ENCODE measurements around the gene GPS1. TPM values are rescaled to one million over a fixed set of nuclear protein-coding genes. Genes with fewer than 3 reads are reported as not detected.

The GPS1 gene
- polyA plus RNA-seq, 4 donors, result 70.7 to 141 (median 101) TPM

GRCh38 chr17:82013772-82014321 lies 37.9 kb upstream of the GPS1 start:
- no peak for DNase-seq (ENCODE audit: low read depth in 4 of 4, low spot score in 3 of 4)

DNA sequence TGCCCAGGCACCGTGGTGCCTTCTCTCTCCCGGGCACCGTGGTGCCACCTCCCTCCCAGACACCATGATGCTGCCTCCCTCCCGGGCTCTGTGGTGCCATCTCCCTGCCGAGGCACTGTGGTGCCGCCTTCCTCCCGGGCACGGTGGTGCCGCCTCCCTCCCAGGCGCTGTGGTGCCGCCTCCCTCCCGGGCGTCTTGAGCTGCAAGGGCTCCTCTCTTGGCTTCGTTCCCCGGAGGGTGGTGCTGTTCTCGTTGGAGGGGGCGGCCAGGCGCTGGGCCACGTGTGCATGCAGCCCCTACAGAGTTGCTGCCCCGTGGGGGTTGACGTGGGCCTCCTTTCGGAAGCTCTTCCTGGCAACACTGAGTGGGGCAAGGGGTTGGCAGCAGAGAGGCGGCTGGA lies 37.3 kb upstream of the GPS1 start:
- no peak for DNase-seq (ENCODE audit: low read depth in 4 of 4, low spot score in 3 of 4)

DNA sequence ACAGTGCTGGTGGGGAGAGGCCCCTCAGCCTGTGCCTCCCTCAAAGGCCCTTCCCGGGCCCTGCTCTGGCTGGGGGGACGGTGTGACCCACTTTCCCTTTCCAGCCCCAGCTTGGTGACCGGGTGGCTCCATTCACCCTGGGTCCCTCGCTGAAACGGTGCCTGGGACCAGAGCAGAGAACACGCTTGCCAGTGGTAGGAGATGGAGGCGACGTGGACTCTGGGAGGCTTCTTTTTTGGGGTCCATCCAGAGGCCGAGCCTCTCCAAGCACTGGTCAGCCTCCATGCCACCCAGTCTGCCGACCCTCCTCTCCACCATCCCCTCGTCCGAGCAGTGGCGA lies 36.8 kb upstream of the GPS1 start:
- no peak for DNase-seq (ENCODE audit: low read depth in 4 of 4, low spot score in 3 of 4)

DNA sequence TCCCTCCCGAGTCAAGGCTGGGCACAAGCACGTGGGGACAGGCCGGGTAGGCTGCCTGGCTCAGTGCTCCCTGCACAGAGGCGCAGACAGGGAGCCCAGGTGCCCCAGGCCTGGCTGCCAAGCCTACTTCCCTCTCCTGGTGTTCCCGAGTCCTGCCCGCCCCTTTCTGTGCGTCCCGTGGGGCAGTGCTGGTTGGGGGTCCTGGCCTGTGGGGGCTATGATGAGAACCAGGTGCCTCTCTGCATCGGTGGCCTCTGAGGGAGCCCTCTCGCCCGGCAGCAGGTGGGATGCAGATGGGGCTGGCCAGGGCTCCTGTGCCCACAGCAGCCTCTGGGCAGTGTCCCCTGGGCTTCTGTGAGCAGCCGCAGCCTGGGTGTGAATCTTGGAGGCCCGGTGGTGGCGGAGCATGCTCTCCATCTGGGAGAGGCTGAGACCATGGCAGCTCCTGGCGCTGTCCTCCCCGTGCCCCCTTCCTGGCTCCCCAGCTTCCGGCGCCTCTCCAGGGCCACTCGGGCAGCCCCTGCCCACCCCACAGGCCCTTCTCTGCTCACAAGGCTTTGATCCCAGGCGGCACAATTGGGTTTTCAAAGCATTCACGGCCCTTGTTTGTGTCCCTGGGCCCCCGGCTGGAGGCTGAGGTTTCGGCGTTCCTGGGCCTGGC lies 36.3 kb upstream of the GPS1 start:
- no peak for DNase-seq (ENCODE audit: low read depth in 4 of 4, low spot score in 3 of 4)

- DNase-seq (ENCODE audit: low read depth in 4 of 4, low spot score in 3 of 4), result no peak
Measured at GRCh38 chr17:82016061-82016874, 35.4 kb upstream of the GPS1 start.

- no peak for DNase-seq (ENCODE audit: low read depth in 4 of 4, low spot score in 3 of 4)
Measured at GRCh38 chr17:82016875-82017459, 34.7 kb upstream of the GPS1 start.

DNA sequence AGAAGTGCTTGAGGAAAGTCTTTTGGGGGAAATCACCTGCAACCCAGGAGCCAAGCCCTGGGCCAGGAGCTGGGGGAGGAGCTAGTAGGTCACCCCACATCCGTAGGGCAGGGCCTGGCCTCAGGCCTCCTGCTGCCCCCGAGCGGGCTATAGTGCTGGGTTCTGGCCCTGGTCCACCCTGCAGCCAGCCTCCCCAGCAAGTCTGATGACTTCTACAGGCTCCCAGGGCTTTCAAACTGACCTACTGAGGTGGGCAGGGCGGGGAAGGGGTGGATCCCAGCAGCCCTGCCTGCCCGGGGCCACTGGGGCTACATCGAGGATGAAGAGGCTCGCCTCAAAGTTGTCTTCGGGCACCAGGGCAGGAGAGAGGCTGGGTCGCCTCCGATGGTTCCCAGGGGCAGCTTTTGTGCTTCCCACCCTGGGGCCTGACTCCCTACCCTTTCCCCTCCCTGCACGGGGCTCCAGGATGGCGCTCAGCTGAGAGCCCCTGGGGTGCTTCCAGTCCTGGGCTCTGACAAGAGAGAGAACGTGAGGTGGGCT lies 34.0 kb upstream of the GPS1 start:
- DNase-seq (ENCODE audit: low read depth in 4 of 4, low spot score in 3 of 4), result no peak

DNA sequence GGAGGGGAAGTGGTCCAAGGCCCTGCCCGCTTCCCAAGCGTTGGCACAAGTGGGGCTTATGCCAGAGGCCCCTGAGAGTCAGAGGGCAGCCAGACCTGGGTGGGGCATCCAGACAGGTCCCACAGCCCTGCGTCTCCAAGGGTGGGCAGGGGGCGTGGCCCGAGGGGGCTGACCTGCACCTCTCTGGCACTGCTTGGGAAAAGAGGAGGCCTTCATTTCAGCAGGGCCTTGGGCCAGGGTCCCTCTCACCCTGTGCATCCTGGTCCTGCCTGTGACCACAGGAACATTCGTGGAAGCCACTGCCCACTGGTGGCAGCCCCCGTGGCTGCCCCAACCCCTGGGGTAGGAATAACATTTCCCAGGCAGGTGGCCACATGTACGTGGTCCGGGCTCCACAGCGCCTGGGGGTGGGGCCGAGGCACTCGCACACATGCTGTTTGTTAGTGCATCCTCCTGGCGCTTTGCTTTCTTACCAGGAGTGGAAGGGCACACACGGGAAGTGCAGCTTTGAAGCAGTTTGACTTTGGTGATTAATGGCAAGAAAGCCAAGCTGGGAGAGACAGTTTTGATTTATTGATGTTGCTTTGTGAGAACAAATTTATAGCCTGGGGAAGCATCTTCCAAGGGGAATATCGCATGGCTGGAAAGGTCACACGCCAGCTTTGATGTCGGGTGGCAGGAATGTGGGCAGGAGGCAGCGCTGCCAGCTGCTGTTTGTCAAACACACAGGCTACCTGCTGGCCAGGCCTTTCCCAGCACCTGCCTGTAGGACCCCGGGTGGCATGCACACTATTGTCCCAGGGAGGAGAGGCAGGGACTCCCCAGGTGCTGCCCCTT lies 33.3 kb upstream of the GPS1 start:
- DNase-seq (ENCODE audit: low read depth in 4 of 4, low spot score in 3 of 4), result no peak

DNA sequence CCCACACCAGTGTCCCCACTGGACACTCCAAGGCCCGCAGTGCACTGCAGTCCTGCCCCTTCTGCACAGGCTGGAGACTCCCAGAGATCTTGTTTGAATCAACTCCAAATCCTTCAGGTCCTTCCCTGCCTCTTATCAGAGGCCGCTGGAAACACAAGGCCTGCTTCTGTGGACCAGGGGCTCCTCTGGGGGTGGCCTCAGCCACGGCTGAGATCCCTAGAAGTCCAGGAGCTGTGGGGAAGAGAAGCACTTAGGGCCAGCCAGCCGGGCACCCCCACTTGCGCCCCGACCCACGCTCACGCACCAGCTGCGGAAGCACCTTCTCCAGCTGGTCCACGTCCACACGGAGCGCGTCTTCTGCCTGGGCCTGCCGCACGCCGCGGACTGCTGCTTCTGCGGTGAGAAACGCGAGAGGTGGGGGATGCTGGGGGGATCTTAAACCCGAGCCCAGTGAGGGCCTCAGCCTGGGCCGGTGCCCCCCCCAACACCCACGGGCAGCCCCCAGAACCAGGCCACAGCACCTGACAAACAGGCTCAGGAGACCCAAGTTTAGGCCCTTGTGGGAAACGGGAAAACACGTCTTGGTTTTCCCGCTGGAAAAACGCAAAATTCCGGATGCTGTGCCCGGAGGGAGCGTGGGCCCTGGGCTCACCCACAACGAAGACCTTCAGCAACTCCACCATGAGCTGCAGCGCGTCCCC lies 32.6 kb upstream of the GPS1 start:
- no peak for DNase-seq (ENCODE audit: low read depth in 4 of 4, low spot score in 3 of 4)

DNA sequence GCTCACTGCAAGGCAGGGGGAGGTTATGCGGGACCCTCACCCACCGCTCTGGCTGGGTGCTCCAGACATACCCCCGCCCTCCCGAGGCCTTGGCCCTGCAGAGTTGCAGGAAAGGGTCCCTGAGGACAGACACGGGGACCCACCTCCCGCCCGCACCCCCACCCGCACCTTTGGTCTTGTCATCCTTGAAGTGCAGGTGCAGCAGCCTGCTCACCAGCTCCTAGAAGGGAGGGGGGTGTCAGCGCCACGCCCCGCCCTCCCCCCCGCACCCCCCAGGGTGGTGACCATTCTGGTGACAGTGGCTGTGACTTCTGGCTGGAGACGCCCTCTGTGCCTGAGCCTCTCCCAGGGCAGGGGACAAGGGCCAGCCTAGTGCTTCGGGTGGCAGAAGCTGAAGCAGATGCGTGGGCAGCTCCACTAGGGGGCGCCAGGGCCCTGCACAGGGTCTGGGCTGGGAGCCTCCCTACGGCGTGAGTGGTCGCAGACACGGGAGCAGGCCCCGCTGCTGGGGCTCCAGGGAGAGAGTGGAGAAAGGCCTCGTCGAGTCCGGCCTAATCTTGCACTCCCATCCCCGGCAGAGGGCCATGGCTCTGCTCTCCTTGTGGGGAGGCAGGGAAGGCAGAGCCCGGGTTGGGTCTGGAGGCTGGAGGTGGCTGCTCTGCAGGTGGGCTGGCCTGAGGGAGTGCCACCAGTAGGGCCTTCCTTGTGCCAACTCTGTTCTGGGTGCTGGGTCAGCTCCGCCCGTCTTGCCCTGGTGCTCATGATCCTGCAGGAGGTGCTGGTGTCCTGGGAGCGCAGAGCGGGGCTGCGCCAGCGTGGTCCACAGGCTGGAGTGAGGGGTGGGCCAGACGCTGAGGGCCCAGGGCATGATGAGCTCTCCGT lies 31.8 kb upstream of the GPS1 start:
- no peak for DNase-seq (ENCODE audit: low read depth in 4 of 4, low spot score in 3 of 4)

GRCh38 chr17:82020572-82021106 lies 31.1 kb upstream of the GPS1 start:
- no peak for DNase-seq (ENCODE audit: low read depth in 4 of 4, low spot score in 3 of 4)

- DNase-seq (ENCODE audit: low read depth in 4 of 4, low spot score in 3 of 4), result no peak
Measured at GRCh38 chr17:82021107-82021899, 30.4 kb upstream of the GPS1 start.

GRCh38 chr17:82021900-82022309 lies 29.8 kb upstream of the GPS1 start:
- no peak for DNase-seq (ENCODE audit: low read depth in 4 of 4, low spot score in 3 of 4)

DNA sequence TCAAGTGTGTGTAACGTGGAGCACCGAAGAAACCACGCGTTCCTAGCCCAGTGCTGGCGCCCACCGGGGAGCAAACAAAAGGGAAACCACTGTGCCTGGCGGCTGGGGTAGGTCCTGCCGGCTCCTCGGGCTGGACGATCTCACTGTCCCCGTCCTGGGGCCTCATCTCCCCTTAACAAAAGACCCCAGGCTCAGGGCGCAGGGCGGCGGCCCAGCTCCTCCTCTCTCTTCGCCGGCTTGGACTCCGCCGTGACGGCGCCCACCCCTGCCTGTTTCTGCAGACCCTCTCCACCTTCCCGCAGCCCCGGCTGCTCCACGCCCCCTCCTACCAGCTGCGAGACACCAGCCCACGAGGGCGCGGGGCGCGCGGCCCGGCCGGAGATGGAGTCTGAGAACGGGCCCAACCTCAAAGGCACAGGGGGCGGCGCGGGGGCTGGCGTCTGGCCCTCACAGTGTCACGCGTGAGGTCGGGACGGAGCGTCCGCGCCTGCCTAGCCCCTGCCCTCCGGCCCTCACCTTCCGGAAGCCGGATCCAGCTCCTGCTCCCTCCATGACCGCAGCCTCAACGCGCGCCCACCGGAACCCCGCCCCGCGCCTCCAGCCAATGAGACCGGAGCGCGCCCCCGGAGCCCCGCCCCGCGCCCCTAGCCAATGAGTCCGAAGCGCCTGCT lies 29.3 kb upstream of the GPS1 start, which contains the start of gene CENPX:
CENPX (minus strand) TSS at position 569 of the 671 bp plus-strand sequence; CDS start at position 552, 17 bp downstream.
- DNase-seq (ENCODE audit: low read depth in 4 of 4, low spot score in 3 of 4), result no peak

DNA sequence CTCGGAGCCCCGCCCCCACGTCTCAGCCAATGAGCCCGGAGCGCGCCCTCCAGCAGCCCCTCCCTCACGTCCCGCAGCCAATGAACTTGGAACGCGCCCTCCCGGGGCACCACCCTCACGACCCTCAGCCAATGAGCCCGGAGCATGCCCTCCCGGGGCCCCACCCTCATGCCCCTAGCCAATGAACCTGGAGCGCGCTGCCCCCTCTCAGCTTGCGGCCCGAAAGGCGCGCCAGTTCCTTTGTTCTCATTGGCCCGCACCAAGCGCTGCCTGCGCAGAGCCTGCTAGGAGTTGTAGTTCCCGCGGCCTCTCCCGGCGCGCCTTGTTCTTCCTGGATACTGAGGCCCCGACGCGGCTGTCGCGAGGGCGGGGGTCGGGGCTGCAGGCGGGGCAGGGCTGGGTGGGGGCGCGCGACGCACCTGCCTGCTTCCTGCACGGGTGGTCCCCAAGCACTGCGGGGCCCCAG lies 28.7 kb upstream of the GPS1 start, which contains the start of gene LRRC45:
LRRC45 (plus strand) TSS at position 325 of the 466 bp plus-strand sequence. CDS start 339 bp downstream, outside the sequence.
- peak; percentile 94 to 98 (median 97) for DNase-seq (ENCODE audit: low read depth in 4 of 4, low spot score in 3 of 4)

GRCh38 chr17:82023447-82024241 lies 28.1 kb upstream of the GPS1 start:
- no peak for DNase-seq (ENCODE audit: low read depth in 4 of 4, low spot score in 3 of 4)
